ENCODE results near the gene SMARCB1.

Gene SMARCB1

GRCh38 chr22:23847991-23848864 is 61.5 kb downstream of the SMARCB1 start:
- no peak for DNase-seq

GRCh38 chr22:23849009-23850006 is 62.5 kb downstream of the SMARCB1 start:
- H2AFZ ChIP-seq (ENCODE audit: low read depth, low read length), result peak overlapping the region; percentile 72
- 27% methylated on average over 57 of the region's 62 CpGs for WGBS
- H2BK12ac ChIP-seq (ENCODE audit: low read length in 2 of 2), result peak overlapping the region in 1 of 2 experiments; percentile 95
- peaks cover 50% of the 10 kb centered on the region for H3K4me1 ChIP-seq (ENCODE audit: control insufficient read depth, insufficient read depth, low read depth, low read length)
- peaks cover 0 to 16% of the 10 kb centered on the region in 2 experiments for H3K27me3 ChIP-seq (ENCODE audit: control insufficient read depth in 1 of 2, insufficient read depth in 1 of 2, low read length in 2 of 2)
- no peak overlapping the region for H2BK120ac ChIP-seq (ENCODE audit: low read depth, low read length)
- peak overlapping the region; percentile 76 to 86 for H3K4ac ChIP-seq (ENCODE audit: low read depth in 1 of 2, low read length in 2 of 2)
- no peaks in the 10 kb centered on the region for H3K9me3 ChIP-seq (ENCODE audit: control insufficient read depth, low read length)
- H4K91ac ChIP-seq (ENCODE audit: low read length), result peak overlapping the region; percentile 22
- H3K23ac ChIP-seq (ENCODE audit: low read length in 2 of 2), result no peak overlapping the region
- DNase-seq, result peak; percentile 83
- H3K18ac ChIP-seq (ENCODE audit: low read depth in 1 of 2, low read length in 2 of 2), result peak overlapping the region; percentile 6 to 80
- H3K9ac ChIP-seq (ENCODE audit: low read length), result peak overlapping the region; percentile 26
- peak overlapping the region; percentile 39 for H2BK15ac ChIP-seq (ENCODE audit: low read depth, poor library complexity, severe bottlenecking)
- H2AK5ac ChIP-seq (ENCODE audit: low read length, severe bottlenecking), result peak overlapping the region; percentile 5
- peak overlapping the region; percentile 36 for H3K4me2 ChIP-seq (ENCODE audit: low read length, poor library complexity, severe bottlenecking)
- no peaks in the 10 kb centered on the region for H3K36me3 ChIP-seq (ENCODE audit: control insufficient read depth in 1 of 2, insufficient read depth in 2 of 2, low read depth in 1 of 2, low read length in 2 of 2)
- no peak overlapping the region for H3K27ac ChIP-seq (ENCODE audit: low read length, poor library complexity, severe bottlenecking)
- peak overlapping the region; percentile 91 for H4K8ac ChIP-seq (ENCODE audit: low read length)
- peak overlapping the region in 1 of 2 experiments; percentile 47 for H3K4me3 ChIP-seq (ENCODE audit: insufficient read depth in 1 of 2, low read depth in 1 of 2, low read length in 2 of 2)
- H3K79me1 ChIP-seq (replicated peaks; ENCODE audit: low read length, poor library complexity, severe bottlenecking), result no peaks in the 10 kb centered on the region
- H2BK5ac ChIP-seq (ENCODE audit: low read depth, low read length, poor library complexity, severe bottlenecking), result no peak overlapping the region
- peak overlapping the region in 1 of 2 experiments; percentile 79 for H3K14ac ChIP-seq (ENCODE audit: low read length in 2 of 2)

More at GRCh38 chr22:23847991-23848864, 61.5 kb downstream of the SMARCB1 start:
- H4K91ac ChIP-seq (ENCODE audit: low read length), result peak overlapping the region; percentile 14
- no peak overlapping the region for H2BK5ac ChIP-seq (ENCODE audit: low read depth, low read length, poor library complexity, severe bottlenecking)
- H3K9ac ChIP-seq (ENCODE audit: low read length), result no peak overlapping the region
- H3K27me3 ChIP-seq (ENCODE audit: control insufficient read depth in 1 of 2, insufficient read depth in 1 of 2, low read length in 2 of 2), result peaks cover 0 to 16% of the 10 kb centered on the region in 2 experiments
- WGBS, result 79% methylated on average over 22 of the region's 24 CpGs
- H3K79me1 ChIP-seq (replicated peaks; ENCODE audit: low read length, poor library complexity, severe bottlenecking), result no peaks in the 10 kb centered on the region
- peak overlapping the region in 1 of 2 experiments; percentile 18 for H3K23ac ChIP-seq (ENCODE audit: low read length in 2 of 2)
- H3K18ac ChIP-seq (ENCODE audit: low read depth in 1 of 2, low read length in 2 of 2), result peak overlapping the region in 1 of 2 experiments; percentile 15
- peak overlapping the region; percentile 89 for H2BK15ac ChIP-seq (ENCODE audit: low read depth, poor library complexity, severe bottlenecking)
- no peaks in the 10 kb centered on the region for H3K36me3 ChIP-seq (ENCODE audit: control insufficient read depth in 1 of 2, insufficient read depth in 2 of 2, low read depth in 1 of 2, low read length in 2 of 2)
- H2AK5ac ChIP-seq (ENCODE audit: low read length, severe bottlenecking), result peak overlapping the region; percentile 28
- H3K27ac ChIP-seq (ENCODE audit: low read length, poor library complexity, severe bottlenecking), result no peak overlapping the region
- H3K4me3 ChIP-seq (ENCODE audit: insufficient read depth in 1 of 2, low read depth in 1 of 2, low read length in 2 of 2), result no peak overlapping the region
- H2BK120ac ChIP-seq (ENCODE audit: low read depth, low read length), result no peak overlapping the region
- H2BK12ac ChIP-seq (ENCODE audit: low read length in 2 of 2), result peak overlapping the region; percentile 33 to 87
- H3K9me3 ChIP-seq (ENCODE audit: control insufficient read depth, low read length), result no peaks in the 10 kb centered on the region
- H3K4me1 ChIP-seq (ENCODE audit: control insufficient read depth, insufficient read depth, low read depth, low read length), result peaks cover 51% of the 10 kb centered on the region
- H3K4me2 ChIP-seq (ENCODE audit: low read length, poor library complexity, severe bottlenecking), result no peak overlapping the region
- H4K8ac ChIP-seq (ENCODE audit: low read length), result peak overlapping the region; percentile 55
- H3K14ac ChIP-seq (ENCODE audit: low read length in 2 of 2), result no peak overlapping the region
- H3K4ac ChIP-seq (ENCODE audit: low read depth in 1 of 2, low read length in 2 of 2), result peak overlapping the region in 1 of 2 experiments; percentile 60
- H2AFZ ChIP-seq (ENCODE audit: low read depth, low read length), result no peak overlapping the region

GRCh38 chr22:23850136-23850611 is 63.4 kb downstream of the SMARCB1 start:
- no peak overlapping the region for H3K9ac ChIP-seq (ENCODE audit: low read length)
- no peaks in the 10 kb centered on the region for H3K36me3 ChIP-seq (ENCODE audit: control insufficient read depth in 1 of 2, insufficient read depth in 2 of 2, low read depth in 1 of 2, low read length in 2 of 2)
- H2BK15ac ChIP-seq (ENCODE audit: low read depth, poor library complexity, severe bottlenecking), result no peak overlapping the region
- no peak overlapping the region for H3K27ac ChIP-seq (ENCODE audit: low read length, poor library complexity, severe bottlenecking)
- H2AK5ac ChIP-seq (ENCODE audit: low read length, severe bottlenecking), result no peak overlapping the region
- H2AFZ ChIP-seq (ENCODE audit: low read depth, low read length), result no peak overlapping the region
- 94% methylated on average over 15 of the region's 16 CpGs for WGBS
- no peak overlapping the region for H3K18ac ChIP-seq (ENCODE audit: low read depth in 1 of 2, low read length in 2 of 2)
- no peak overlapping the region for H4K8ac ChIP-seq (ENCODE audit: low read length)
- H3K23ac ChIP-seq (ENCODE audit: low read length in 2 of 2), result no peak overlapping the region
- H3K14ac ChIP-seq (ENCODE audit: low read length in 2 of 2), result no peak overlapping the region
- no peak overlapping the region for H2BK120ac ChIP-seq (ENCODE audit: low read depth, low read length)
- no peak overlapping the region for H3K4me2 ChIP-seq (ENCODE audit: low read length, poor library complexity, severe bottlenecking)
- H3K4me1 ChIP-seq (ENCODE audit: control insufficient read depth, insufficient read depth, low read depth, low read length), result peaks cover 41% of the 10 kb centered on the region
- no peak overlapping the region for H4K91ac ChIP-seq (ENCODE audit: low read length)
- H3K4me3 ChIP-seq (ENCODE audit: insufficient read depth in 1 of 2, low read depth in 1 of 2, low read length in 2 of 2), result no peak overlapping the region
- no peak for DNase-seq
- H3K27me3 ChIP-seq (ENCODE audit: control insufficient read depth in 1 of 2, insufficient read depth in 1 of 2, low read length in 2 of 2), result peaks cover 0 to 16% of the 10 kb centered on the region in 2 experiments
- no peaks in the 10 kb centered on the region for H3K79me1 ChIP-seq (replicated peaks; ENCODE audit: low read length, poor library complexity, severe bottlenecking)
- H2BK5ac ChIP-seq (ENCODE audit: low read depth, low read length, poor library complexity, severe bottlenecking), result no peak overlapping the region
- H3K4ac ChIP-seq (ENCODE audit: low read depth in 1 of 2, low read length in 2 of 2), result no peak overlapping the region
- no peaks in the 10 kb centered on the region for H3K9me3 ChIP-seq (ENCODE audit: control insufficient read depth, low read length)
- H2BK12ac ChIP-seq (ENCODE audit: low read length in 2 of 2), result no peak overlapping the region

Data from mesenchymal stem cell (in vitro differentiated cells and primary cell).